Ectodermal cell (in vitro differentiated cells): ENCODE data around the gene CYP2W1.

Experiments used
- H3K27ac ChIP-seq: 2 replicates; pipeline ENCODE4 v1.7.0; 2013; ENCODE audit warnings: mild to moderate bottlenecking, low read depth, low read length; ENCODE audit not compliant: insufficient read depth, poor library complexity, severe bottlenecking
- H3K27me3 ChIP-seq: 2 replicates; pipeline ENCODE4 v1.7.0; 2013; ENCODE audit warnings: mild to moderate bottlenecking, low read length; ENCODE audit not compliant: insufficient read depth, control insufficient read depth, poor library complexity, severe bottlenecking
- H3K36me3 ChIP-seq: one replicate; pipeline ENCODE4 v1.7.0; 2013; ENCODE audit warnings: low read length; ENCODE audit not compliant: control insufficient read depth, insufficient read depth
- H3K4me1 ChIP-seq: one replicate; pipeline ENCODE4 v1.7.0; 2013; ENCODE audit warnings: low read length; ENCODE audit not compliant: control insufficient read depth, insufficient read depth
- H3K4me3 ChIP-seq: 2 replicates; pipeline ENCODE4 v1.7.0; 2013; ENCODE audit warnings: low read depth, low read length, control low read depth; ENCODE audit not compliant: insufficient read depth
- H3K9me3 ChIP-seq: 2 replicates; pipeline ENCODE4 v1.7.0; 2013; ENCODE audit warnings: mild to moderate bottlenecking, low read length, moderate library complexity; ENCODE audit not compliant: control insufficient read depth
- WGBS, 2 experiments: methylation state at CpG; one replicate each; pipeline ENCODE4 v1.1.7; 2013; ENCODE audit warnings: missing lambda C conversion rate in 2 of 2; 5-methylcytosine and 5-hydroxymethylcytosine counted together

CYP2W1 gene

DNA sequence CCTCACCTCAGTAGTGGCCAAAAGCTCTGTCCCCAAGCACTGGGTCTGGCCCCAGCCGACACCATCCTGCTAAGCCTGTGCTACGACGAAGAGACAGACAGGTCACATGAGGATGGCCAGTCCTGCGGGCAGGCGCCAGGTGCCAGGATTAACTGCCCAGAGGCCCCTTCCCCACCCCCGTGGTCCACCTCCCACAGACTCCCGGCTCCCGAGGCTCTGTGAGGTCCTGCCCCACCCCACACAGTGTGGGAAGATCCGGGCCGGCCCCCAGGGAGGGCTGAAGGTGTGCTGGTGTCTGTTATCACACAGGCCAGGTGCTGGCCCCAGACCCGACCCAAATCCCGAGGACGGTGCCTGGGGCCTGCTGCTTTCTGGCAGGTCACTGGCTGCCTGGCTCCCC lies 27.2 kb downstream of the CYP2W1 start:
- Histone ChIP-seq H3K4me3 (no peak overlapping the region), H3K27me3 (no peaks in the 10 kb centered on the region), H3K36me3 (peaks cover 15% of the 10 kb centered on the region), H3K9me3 (no peaks in the 10 kb centered on the region), H3K4me1 (no peaks in the 10 kb centered on the region), H3K27ac (no peak overlapping the region)
- WGBS, 2 experiments = 88% methylated on average over 13 of the region's 13 CpGs

DNA sequence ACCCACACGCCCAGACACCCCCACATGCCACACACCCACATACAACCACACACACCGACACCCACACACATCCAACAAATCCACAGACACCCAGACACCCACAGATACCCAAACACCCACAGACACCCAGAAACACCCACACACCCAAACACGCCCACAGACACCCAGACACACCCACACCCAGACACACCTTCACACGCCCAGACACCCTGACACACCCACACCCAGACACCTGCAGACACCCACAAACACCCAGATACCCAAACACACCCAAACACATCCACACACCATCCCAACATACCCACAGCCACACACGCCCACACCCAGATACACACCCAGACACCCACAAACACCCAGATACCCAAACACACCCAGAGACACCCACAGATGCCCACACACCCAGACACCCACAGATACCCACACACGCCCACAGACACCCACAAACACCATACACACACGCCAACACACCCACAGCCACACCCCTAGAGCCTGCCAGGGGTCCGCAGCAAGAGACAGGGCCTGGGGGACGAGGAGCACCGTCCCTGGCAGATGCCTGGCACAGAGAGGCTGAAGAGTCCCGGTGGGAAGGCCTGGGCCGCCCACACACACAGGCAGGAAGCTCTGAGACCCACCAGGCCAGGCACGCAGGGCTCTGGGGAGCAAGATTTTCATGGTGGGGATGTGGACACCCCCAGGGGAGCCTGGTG lies 28.5 kb downstream of the CYP2W1 start:
- Histone ChIP-seq H3K4me3 (no peak overlapping the region), H3K27me3 (no peaks in the 10 kb centered on the region), H3K27ac (no peak overlapping the region), H3K9me3 (no peaks in the 10 kb centered on the region), H3K36me3 (peaks cover 15% of the 10 kb centered on the region), H3K4me1 (no peaks in the 10 kb centered on the region)
- WGBS, 2 experiments = 91% methylated on average over 13 of the region's 13 CpGs

DNA sequence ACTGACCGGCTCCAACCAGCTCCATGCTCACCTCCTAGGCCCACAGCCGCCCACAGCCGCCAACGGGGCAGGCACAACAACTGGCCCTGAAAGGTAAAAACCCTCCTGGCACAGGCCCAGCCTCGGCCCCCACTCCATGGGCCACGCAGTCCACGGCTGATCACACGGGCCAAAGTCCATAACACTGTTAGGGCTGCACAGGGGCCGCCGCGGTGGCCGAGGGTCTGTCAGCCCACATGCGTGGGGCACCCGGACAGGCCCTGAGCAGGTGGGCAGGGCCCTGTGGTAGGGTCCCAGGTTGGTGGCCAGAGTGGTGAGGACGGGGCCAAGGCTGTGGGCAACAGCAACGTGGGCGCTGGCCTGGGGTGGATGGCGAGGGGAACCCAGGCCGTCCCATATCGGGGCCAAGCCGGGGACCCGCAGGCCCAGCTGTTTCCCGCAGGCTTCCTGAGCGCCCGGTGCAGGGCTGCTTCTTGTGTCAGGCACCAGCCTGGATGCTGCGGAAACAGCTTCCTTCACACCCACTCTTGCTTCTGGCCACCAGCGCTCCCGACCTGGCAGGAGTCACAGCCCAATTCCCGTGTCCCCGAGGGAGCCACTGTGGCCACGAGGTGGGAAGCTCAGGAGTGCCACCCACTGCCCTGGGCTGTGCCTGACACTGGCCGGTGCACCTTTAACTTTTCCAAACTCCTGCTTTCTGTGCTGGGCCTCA lies 29.2 kb downstream of the CYP2W1 start:
- 94 to 95% methylated on average over 32 of the region's 32 CpGs for WGBS, 2 experiments

DNA sequence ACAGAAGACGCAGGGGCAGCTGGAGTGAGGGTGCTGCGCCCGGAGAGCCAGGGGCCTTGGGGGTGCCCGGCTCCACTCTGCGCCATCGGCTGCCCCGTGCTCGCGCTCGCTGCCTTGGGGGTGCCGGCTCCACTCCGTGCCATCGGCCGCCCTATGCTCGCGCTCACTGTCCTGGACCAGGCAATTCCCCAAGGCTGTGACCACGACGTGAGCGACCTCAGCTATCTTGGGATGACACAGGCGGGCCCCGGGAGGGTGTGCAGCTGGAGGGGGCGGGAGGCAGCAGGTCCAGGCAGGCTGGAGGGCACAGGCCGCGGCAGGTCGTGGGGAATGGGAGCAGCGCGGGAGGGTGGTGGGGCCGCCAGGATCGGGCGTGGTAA lies 29.7 kb downstream of the CYP2W1 start:
- Histone ChIP-seq H3K4me1 (no peaks in the 10 kb centered on the region), H3K27ac (no peak overlapping the region), H3K4me3 (no peak overlapping the region), H3K27me3 (no peaks in the 10 kb centered on the region), H3K36me3 (peaks cover 10% of the 10 kb centered on the region), H3K9me3 (no peaks in the 10 kb centered on the region)
- WGBS, 2 experiments = 92 to 93% methylated on average over 30 of the region's 30 CpGs

More for the DNA sequence above, 29.2 kb downstream of the CYP2W1 start:
- Histone ChIP-seq H3K4me3 (no peak overlapping the region), H3K27ac (no peak overlapping the region), H3K27me3 (no peaks in the 10 kb centered on the region), H3K36me3 (peaks cover 10% of the 10 kb centered on the region), H3K9me3 (no peaks in the 10 kb centered on the region), H3K4me1 (no peaks in the 10 kb centered on the region)

DNA sequence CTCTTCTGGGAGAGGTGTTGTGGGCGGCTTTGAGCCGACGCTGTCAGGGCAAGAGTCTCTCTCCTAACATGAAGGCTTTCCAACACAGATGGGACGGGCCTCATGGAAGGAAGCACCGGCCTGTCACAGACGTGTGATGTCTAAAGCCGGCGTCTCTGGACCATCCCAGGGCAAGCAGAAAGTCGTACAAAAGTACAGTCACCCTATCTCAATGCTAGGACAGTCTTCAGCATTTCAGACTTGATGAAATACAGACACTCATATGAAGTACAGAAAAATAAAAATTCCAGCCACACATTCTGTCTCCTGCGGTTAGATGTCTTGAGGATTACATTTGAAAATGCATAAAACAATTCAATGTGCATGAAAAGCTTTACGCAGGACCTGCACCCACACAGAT lies 30.6 kb downstream of the CYP2W1 start:
- no peak overlapping the region for H3K4me3 ChIP-seq
- WGBS, 2 experiments = 95% methylated on average over 11 of the region's 11 CpGs
- peaks cover 9% of the 10 kb centered on the region for H3K36me3 ChIP-seq
- no peaks in the 10 kb centered on the region for H3K27me3 ChIP-seq
- H3K9me3 ChIP-seq = no peaks in the 10 kb centered on the region
- no peak overlapping the region for H3K27ac ChIP-seq
- no peaks in the 10 kb centered on the region for H3K4me1 ChIP-seq

DNA sequence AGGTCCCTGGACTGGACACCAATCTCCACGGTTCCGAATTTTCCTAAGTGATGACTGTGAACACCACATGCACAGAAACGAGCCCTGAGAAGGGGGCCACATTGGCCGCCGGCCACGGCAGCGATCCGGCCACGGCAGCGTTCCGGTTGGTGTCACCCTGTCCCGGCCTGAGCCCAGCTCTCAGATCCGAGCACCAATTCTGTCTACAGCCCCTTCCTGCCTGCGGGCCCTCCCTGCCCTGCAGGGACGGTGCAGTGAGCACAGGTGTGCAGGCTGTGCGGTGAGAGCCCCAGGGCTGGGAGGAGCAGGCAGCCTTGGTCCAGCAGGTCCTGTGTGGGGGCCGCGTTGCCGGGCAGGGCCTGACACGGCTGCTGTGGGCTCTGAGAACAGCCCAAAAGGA lies 31.7 kb downstream of the CYP2W1 start:
- Histone ChIP-seq H3K4me3 (no peak overlapping the region), H3K27me3 (no peaks in the 10 kb centered on the region), H3K9me3 (no peaks in the 10 kb centered on the region), H3K4me1 (no peaks in the 10 kb centered on the region), H3K27ac (no peak overlapping the region), H3K36me3 (no peaks in the 10 kb centered on the region)
- 96% methylated on average over 20 of the region's 20 CpGs for WGBS, 2 experiments

DNA sequence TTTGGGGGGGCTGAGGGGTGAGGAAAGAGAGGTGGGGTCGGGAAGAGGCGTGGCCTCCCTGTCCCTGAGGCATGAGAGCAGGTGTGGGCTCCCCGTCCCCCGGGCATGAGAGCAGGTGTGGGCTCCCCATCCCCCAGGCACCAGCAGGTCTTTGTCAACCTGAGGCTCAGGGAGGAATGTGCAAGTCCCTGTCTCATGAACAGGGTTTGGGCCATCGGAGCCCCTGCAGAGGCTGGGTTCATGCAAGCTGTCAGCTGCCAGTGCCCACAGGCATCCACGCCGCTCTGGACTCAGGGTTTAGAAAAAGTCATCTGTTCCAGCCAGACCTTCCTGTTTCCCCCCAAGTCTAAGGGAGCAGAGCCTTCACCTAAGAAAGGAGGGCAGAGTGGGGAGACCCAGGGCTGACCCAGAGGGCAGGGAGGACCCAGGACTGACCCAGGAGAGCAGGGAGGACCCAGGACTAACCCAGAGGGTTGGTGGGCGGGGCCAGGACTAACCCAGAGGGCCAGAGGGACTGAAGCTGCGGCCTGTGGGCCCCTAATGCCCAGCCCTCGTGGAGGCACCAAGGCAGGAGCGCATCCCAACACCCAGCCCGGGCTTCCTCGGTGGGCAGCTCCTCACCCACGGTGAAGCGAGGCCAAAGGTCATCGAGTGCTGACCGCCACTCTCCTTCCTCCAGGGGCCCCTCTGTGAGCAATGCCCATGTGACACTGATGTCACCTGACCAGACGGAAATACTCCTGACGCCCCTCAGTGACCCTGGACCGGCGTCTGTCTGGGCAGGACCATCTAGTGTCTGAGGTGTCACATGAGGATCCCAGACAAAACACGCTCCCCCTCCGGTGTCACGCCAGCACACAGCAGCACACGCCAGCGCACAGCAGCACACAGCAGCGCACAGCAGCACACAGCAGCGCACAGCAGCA lies 32.5 kb downstream of the CYP2W1 start:
- Histone ChIP-seq H3K27me3 (no peaks in the 10 kb centered on the region), H3K27ac (no peak overlapping the region), H3K4me1 (no peaks in the 10 kb centered on the region), H3K9me3 (no peaks in the 10 kb centered on the region), H3K36me3 (peaks cover under 1% of the 10 kb centered on the region), H3K4me3 (no peak overlapping the region)
- 87 to 92% methylated on average over 28 of the region's 28 CpGs for WGBS, 2 experiments

DNA sequence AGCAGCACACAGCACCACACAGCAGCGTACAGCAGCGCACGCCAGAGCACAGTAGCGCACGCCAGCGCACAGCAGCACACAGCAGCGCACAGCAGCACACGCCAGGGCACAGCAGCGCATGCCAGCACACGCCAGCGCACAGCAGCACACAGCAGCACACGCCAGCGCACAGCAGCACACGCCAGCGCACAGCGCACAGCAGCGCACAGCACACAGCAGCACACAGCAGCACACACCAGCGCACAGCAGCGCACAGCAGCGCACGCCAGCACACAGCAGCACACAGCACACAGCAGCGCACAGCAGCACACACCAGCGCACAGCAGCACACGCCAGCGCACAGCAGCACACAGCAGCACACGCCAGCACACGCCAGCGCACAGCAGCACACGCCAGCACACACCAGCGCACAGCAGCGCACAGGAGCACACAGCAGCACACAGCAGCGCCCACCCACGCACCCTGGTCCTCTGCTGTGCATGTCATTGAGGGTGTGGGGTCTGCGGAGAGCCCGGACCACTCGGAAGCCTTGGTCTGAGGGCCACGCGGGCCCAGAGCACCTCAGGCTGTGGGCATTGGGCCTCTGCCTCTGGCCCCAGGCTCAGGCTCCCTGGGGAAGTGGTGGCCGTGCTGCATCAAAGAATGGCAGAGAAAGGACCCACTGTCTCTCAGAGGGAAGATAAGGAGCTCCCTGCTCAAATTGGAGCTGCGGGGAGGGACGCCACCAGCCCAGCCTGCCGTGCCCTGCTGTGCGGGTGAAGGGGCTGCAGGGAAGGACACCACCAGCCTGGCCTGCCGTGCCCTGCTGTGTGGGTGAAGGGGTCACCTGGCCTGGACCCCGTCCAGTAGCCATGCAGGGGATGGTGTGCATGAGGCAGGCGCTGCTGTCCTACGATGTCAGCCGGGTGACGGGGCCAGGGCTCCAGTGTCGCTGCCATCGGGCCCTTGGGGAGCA lies 33.9 kb downstream of the CYP2W1 start:
- peaks cover 14% of the 10 kb centered on the region for H3K36me3 ChIP-seq
- no peaks in the 10 kb centered on the region for H3K4me1 ChIP-seq
- 96% methylated on average over 51 of the region's 51 CpGs for WGBS, 2 experiments
- no peaks in the 10 kb centered on the region for H3K9me3 ChIP-seq
- no peak overlapping the region for H3K4me3 ChIP-seq
- H3K27ac ChIP-seq = no peak overlapping the region
- H3K27me3 ChIP-seq = no peaks in the 10 kb centered on the region

DNA sequence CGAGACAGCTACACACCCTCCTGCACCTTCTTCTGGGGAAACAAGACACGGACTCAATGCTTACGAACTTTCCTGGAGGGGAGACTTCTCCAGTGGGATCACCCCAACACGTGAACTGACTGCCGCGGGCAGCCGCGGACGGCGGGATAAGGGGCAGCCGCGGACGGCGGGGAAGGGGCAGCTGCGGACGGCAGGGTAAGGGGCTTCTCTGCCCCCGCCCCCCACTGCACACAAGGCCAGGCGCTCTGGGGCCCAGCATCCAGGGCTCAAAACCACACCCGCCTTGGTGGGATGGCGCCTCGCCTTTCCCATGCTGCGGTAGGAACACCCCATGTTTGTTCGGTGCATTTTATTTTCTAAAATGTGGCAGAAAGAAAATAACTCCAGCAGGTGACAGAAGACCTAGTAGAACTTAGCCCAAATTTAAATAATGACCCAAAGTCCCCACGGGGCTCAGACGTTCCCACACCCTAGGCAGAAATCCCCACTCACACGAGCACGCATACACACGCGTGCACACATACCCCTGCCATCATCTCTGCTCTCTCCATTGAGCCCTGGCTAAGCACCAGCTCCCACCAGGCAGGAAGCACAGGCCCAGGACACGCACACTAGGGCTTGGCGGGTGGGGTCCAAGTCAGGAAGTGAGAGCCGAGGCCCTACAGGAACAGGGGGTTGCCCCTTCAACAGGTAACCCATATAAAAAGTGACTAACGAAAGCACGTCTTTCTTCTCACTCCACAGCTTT lies 34.8 kb downstream of the CYP2W1 start:
- no peaks in the 10 kb centered on the region for H3K4me1 ChIP-seq
- no peaks in the 10 kb centered on the region for H3K27me3 ChIP-seq
- 95% methylated on average over 34 of the region's 34 CpGs for WGBS, 2 experiments
- H3K36me3 ChIP-seq = peaks cover 14% of the 10 kb centered on the region
- no peak overlapping the region for H3K27ac ChIP-seq
- no peaks in the 10 kb centered on the region for H3K9me3 ChIP-seq
- H3K4me3 ChIP-seq = no peak overlapping the region
